ENCODE measurements around the gene CERS4. TPM values are rescaled to one million over a fixed set of nuclear protein-coding genes. Genes with fewer than 3 reads are reported as not detected.
"Not testable (repeated sequence)": the region's sequence is repeated elsewhere in the genome, so short reads cannot be mapped to it uniquely, and the experiment has no call there.

Gene CERS4
- total and polyA plus RNA-seq, 2 experiments from 2014 or later = 82.6 to 86.0 TPM

DNA sequence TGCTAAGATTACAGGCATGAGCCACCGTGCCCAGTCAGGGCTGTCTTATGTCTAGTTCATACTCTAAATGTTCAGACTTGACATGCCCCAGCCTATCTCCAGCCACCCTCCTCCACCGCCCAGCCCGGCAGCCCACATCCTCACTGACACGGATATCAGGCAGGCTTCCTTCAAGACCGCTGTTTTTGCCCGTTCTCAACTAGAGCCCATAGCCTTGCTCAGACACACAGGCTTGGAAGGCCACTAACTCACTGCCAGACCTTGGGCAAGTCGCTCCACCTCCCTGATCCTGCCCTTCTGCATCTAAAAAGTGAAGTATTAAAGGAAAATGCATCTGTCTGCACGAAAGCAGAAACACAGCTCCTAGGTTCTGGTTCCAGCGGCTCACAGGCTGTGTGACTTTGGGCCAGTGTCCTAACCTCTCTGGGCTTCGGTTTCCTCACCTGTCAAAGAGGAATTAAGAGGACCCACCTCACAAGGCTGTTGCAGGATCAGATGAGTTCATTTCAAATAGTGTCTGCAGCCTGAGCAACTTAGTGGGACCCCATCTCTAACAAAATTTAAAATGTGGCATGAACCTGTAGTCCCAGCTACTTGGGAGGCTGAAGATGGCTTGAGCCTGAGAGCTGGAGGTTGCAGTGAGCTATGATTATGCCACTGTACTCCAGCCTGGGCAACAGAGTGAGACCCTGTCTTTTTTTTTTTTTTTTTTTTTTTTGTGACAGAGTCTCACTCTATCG is 14.5 kb upstream of the CERS4 start:
- Histone ChIP-seq H2AFZ (no peak overlapping the region), H3K4me1 (ENCODE audit: insufficient read depth) (no peaks in the 10 kb centered on the region), H4K20me1 (ENCODE audit: insufficient read depth, poor library complexity, severe bottlenecking) (no peaks in the 10 kb centered on the region), H3K79me2 (no peaks in the 10 kb centered on the region), H3K4me2 (no peak overlapping the region), H3K27ac (no peak overlapping the region), H3K27me3 (no peaks in the 10 kb centered on the region), H3K9me3 (ENCODE audit: low read depth) (no peaks in the 10 kb centered on the region), H3K9me2 (replicated peaks; ENCODE audit: insufficient read depth) (no peaks in the 10 kb centered on the region), H3K4me3 (no peak overlapping the region), H3K36me3 (replicated peaks; ENCODE audit: insufficient read depth, low read depth) (no peaks in the 10 kb centered on the region)
- TF ChIP-seq EZH2 (IDR thresholded peaks at IDR 0.05; ENCODE audit: borderline replicate concordance) (no peak), EZH2phosphoT487 (IDR thresholded peaks at IDR 0.05; ENCODE audit: low read depth, severe bottlenecking, unreplicated experiment) (no peak)
- TF ChIP-seq, protein P1, sequence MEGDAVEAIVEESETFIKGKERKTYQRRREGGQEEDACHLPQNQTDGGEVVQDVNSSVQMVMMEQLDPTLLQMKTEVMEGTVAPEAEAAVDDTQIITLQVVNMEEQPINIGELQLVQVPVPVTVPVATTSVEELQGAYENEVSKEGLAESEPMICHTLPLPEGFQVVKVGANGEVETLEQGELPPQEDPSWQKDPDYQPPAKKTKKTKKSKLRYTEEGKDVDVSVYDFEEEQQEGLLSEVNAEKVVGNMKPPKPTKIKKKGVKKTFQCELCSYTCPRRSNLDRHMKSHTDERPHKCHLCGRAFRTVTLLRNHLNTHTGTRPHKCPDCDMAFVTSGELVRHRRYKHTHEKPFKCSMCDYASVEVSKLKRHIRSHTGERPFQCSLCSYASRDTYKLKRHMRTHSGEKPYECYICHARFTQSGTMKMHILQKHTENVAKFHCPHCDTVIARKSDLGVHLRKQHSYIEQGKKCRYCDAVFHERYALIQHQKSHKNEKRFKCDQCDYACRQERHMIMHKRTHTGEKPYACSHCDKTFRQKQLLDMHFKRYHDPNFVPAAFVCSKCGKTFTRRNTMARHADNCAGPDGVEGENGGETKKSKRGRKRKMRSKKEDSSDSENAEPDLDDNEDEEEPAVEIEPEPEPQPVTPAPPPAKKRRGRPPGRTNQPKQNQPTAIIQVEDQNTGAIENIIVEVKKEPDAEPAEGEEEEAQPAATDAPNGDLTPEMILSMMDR (IDR thresholded peaks at IDR 0.05; ENCODE audit: poor library complexity) = no peak
- DNase-seq (ENCODE audit: low spot score) = no peak
- 90% methylated on average over 11 of the region's 11 CpGs for WGBS (ENCODE audit: low lambda C conversion rate, missing lambda C conversion rate)

GRCh38 chr19:8196271-8196927 is 12.8 kb upstream of the CERS4 start:
- Histone ChIP-seq H3K4me2 (no peak overlapping the region), H3K79me2 (no peaks in the 10 kb centered on the region), H3K27me3 (no peaks in the 10 kb centered on the region), H3K36me3 (replicated peaks; ENCODE audit: insufficient read depth, low read depth) (no peaks in the 10 kb centered on the region), H4K20me1 (ENCODE audit: insufficient read depth, poor library complexity, severe bottlenecking) (no peaks in the 10 kb centered on the region), H3K9me2 (replicated peaks; ENCODE audit: insufficient read depth) (no peaks in the 10 kb centered on the region), H3K4me3 (no peak overlapping the region), H3K4me1 (ENCODE audit: insufficient read depth) (no peaks in the 10 kb centered on the region), H3K9me3 (ENCODE audit: low read depth) (no peaks in the 10 kb centered on the region), H3K27ac (no peak overlapping the region), H2AFZ (no peak overlapping the region)
- TF ChIP-seq, protein P1 (IDR thresholded peaks at IDR 0.05; ENCODE audit: poor library complexity) = no peak
- no peak for TF ChIP-seq EZH2 (IDR thresholded peaks at IDR 0.05; ENCODE audit: borderline replicate concordance)
- TF ChIP-seq EZH2phosphoT487 (IDR thresholded peaks at IDR 0.05; ENCODE audit: low read depth, severe bottlenecking, unreplicated experiment) = no peak
- no peak for DNase-seq (ENCODE audit: low spot score)
- WGBS (ENCODE audit: low lambda C conversion rate, missing lambda C conversion rate) = 75% methylated on average over 10 of the region's 10 CpGs

GRCh38 chr19:8203288-8204120 is 5.7 kb upstream of the CERS4 start:
- H3K27me3 ChIP-seq; H3K4me1 ChIP-seq (ENCODE audit: insufficient read depth); H3K4me2 ChIP-seq; H4K20me1 ChIP-seq (ENCODE audit: insufficient read depth, poor library complexity, severe bottlenecking); DNase-seq (ENCODE audit: low spot score); H3K9me2 ChIP-seq (replicated peaks; ENCODE audit: insufficient read depth); H3K4me3 ChIP-seq; H3K36me3 ChIP-seq (replicated peaks; ENCODE audit: insufficient read depth, low read depth); H3K27ac ChIP-seq; H3K9me3 ChIP-seq (ENCODE audit: low read depth); H3K79me2 ChIP-seq; H2AFZ ChIP-seq: not testable (repeated sequence)
- 62% methylated on average over 15 of the region's 15 CpGs for WGBS (ENCODE audit: low lambda C conversion rate, missing lambda C conversion rate)

- 83% methylated on average over 5 of the region's 5 CpGs for WGBS (ENCODE audit: low lambda C conversion rate, missing lambda C conversion rate)
- H3K36me3 ChIP-seq (replicated peaks; ENCODE audit: insufficient read depth, low read depth) = no peaks in the 10 kb centered on the region
- H3K9me3 ChIP-seq (ENCODE audit: low read depth) = no peaks in the 10 kb centered on the region
- DNase-seq (ENCODE audit: low spot score) = no peak
- no peak for TF ChIP-seq EZH2 (IDR thresholded peaks at IDR 0.05; ENCODE audit: borderline replicate concordance)
- TF ChIP-seq, protein P1 (IDR thresholded peaks at IDR 0.05; ENCODE audit: poor library complexity) = no peak
- TF ChIP-seq EZH2phosphoT487 (IDR thresholded peaks at IDR 0.05; ENCODE audit: low read depth, severe bottlenecking, unreplicated experiment) = no peak
- H3K27me3 ChIP-seq = no peaks in the 10 kb centered on the region
- peaks cover 5% of the 10 kb centered on the region for H3K79me2 ChIP-seq
- H3K9me2 ChIP-seq (replicated peaks; ENCODE audit: insufficient read depth) = no peaks in the 10 kb centered on the region
- H3K4me3 ChIP-seq = no peak overlapping the region
- H3K4me1 ChIP-seq (ENCODE audit: insufficient read depth) = peaks cover 12% of the 10 kb centered on the region
- no peak overlapping the region for H2AFZ ChIP-seq
- H4K20me1 ChIP-seq (ENCODE audit: insufficient read depth, poor library complexity, severe bottlenecking) = no peaks in the 10 kb centered on the region
- no peak overlapping the region for H3K27ac ChIP-seq
- no peak overlapping the region for H3K4me2 ChIP-seq
Observed at GRCh38 chr19:8204961-8205360, 4.2 kb upstream of the CERS4 start.
